GM21423 (cell line): ENCODE measurements around the gene SUPT3H.

Experiments
- ATAC-seq: cut with Tn5 transposase; IDR thresholded peaks from one replicate; pipeline ENCODE4 v1.9.1; 2021; ENCODE audit warnings: mild to moderate bottlenecking, moderate library complexity; ENCODE audit not compliant: unreplicated experiment

The SUPT3H gene

GRCh38 chr6:45024610-45025009, 353.1 kb downstream of the SUPT3H start:
- no peak for ATAC-seq

- ATAC-seq: no peak
These were observed 356.1 kb downstream of the SUPT3H start for GRCh38 chr6:45021676-45022075.

GRCh38 chr6:45012687-45013086, 365.0 kb downstream of the SUPT3H start:
- ATAC-seq: no peak

- ATAC-seq: no peak
These were observed 368.2 kb downstream of the SUPT3H start for GRCh38 chr6:45009576-45009975.

- ATAC-seq: no peak
These were observed 370.8 kb downstream of the SUPT3H start for GRCh38 chr6:45006893-45007292.

GRCh38 chr6:45003961-45004360, 373.8 kb downstream of the SUPT3H start:
- no peak for ATAC-seq

- no peak for ATAC-seq
These were observed 374.3 kb downstream of the SUPT3H start for GRCh38 chr6:45003387-45003786.

- no peak for ATAC-seq
These were observed 375.2 kb downstream of the SUPT3H start for GRCh38 chr6:45002390-45003105.

- peak; percentile 98 for ATAC-seq
These were observed 376.1 kb downstream of the SUPT3H start for GRCh38 chr6:45001663-45002062.

GRCh38 chr6:45000833-45001232, 376.9 kb downstream of the SUPT3H start:
- no peak for ATAC-seq

GRCh38 chr6:44999066-44999465, 378.7 kb downstream of the SUPT3H start:
- no peak for ATAC-seq

GRCh38 chr6:44995486-44996132, 382.1 kb downstream of the SUPT3H start:
- ATAC-seq: no peak

- ATAC-seq: no peak
These were observed 388.3 kb downstream of the SUPT3H start for GRCh38 chr6:44989391-44989790.

- no peak for ATAC-seq
These were observed 392.7 kb downstream of the SUPT3H start for GRCh38 chr6:44985006-44985405.

- no peak for ATAC-seq
These were observed 394.0 kb downstream of the SUPT3H start for GRCh38 chr6:44983467-44984365.

GRCh38 chr6:44980841-44981240, 396.9 kb downstream of the SUPT3H start:
- ATAC-seq: no peak

GRCh38 chr6:44976677-44977641, 400.8 kb downstream of the SUPT3H start:
- ATAC-seq: no peak

- no peak for ATAC-seq
These were observed 403.2 kb downstream of the SUPT3H start for GRCh38 chr6:44974511-44974910.

- no peak for ATAC-seq
These were observed 405.0 kb downstream of the SUPT3H start for GRCh38 chr6:44972709-44973108.

- no peak for ATAC-seq
These were observed 408.1 kb downstream of the SUPT3H start for GRCh38 chr6:44969446-44970185.
